ENCODE results near the gene SREK1.

- TF ChIP-seq CTCF (IDR thresholded peaks at IDR 0.05; ENCODE audit: borderline replicate concordance, extremely low read depth, low read length, poor library complexity, severe bottlenecking): no peak
- TF ChIP-seq EZH2 (IDR thresholded peaks at IDR 0.05; ENCODE audit: borderline replicate concordance, low read depth, low read length, severe bottlenecking): no peak
These were observed 87.4 kb downstream of the SREK1 start for GRCh38 chr5:66231508-66231907.

Data from DND-41 (cell line).